Endothelial cell (in vitro differentiated cells): Measurements from ENCODE around the gene IGFBP6. TPM values are rescaled to one million over a fixed set of nuclear protein-coding genes. Genes with fewer than 3 reads are reported as not detected.

Experiments used
- DNase-seq: peaks from one replicate; pipeline ENCODE4 v3.0.0; 2021; ENCODE audit warnings: low spot score
- H3K27ac Mint-ChIP-seq: one replicate; pipeline ENCODE4 v1.8.0; 2021; ENCODE audit warnings: mixed read lengths, inconsistent platforms; ENCODE audit not compliant: unreplicated experiment
- H3K27me3 Mint-ChIP-seq: one replicate; pipeline ENCODE4 v1.8.0; 2021; ENCODE audit warnings: mild to moderate bottlenecking, moderate library complexity, mixed read lengths, inconsistent platforms; ENCODE audit not compliant: unreplicated experiment
- H3K36me3 Mint-ChIP-seq: one replicate; pipeline ENCODE4 v1.8.0; 2021; ENCODE audit warnings: mild to moderate bottlenecking, low read depth, mixed read lengths, inconsistent platforms; ENCODE audit not compliant: unreplicated experiment
- H3K4me1 Mint-ChIP-seq: one replicate; pipeline ENCODE4 v1.8.0; 2021; ENCODE audit warnings: mild to moderate bottlenecking, mixed read lengths, inconsistent platforms; ENCODE audit not compliant: unreplicated experiment
- H3K4me3 Mint-ChIP-seq: one replicate; pipeline ENCODE4 v1.8.0; 2021; ENCODE audit warnings: mild to moderate bottlenecking, mixed read lengths, inconsistent platforms; ENCODE audit not compliant: unreplicated experiment
- H3K9me3 Mint-ChIP-seq: one replicate; pipeline ENCODE4 v1.8.0; 2021; ENCODE audit warnings: mixed read lengths, inconsistent platforms; ENCODE audit not compliant: unreplicated experiment
- CTCF ChIP-seq: fragments of 200-600 bp; sonication (generic); IDR thresholded peaks from one replicate; pipeline ENCODE4 v1.5.0; 2021; ENCODE audit warnings: antibody characterized with exemption; ENCODE audit not compliant: unreplicated experiment
- microRNA-seq: library from miRNA; unstranded; fragments of <30 nt; microRNA quantifications from one replicate; pipeline ENCODE4, GENCODE V29; 2020; ENCODE audit not compliant: unreplicated experiment
- total RNA-seq: library from RNA; stranded (reverse); fragmentation: NEBNext Ultra II Directional; extraction: Animal tissue kit (Norgen Biotek cat#: 25700); gene quantifications from one replicate; pipeline ENCODE4 v1.2.1, GENCODE V29; 2021; ENCODE audit not compliant: unreplicated experiment

The IGFBP6 gene
- total RNA-seq, 1 donor from 2014 or later, result 21.1 TPM

DNA sequence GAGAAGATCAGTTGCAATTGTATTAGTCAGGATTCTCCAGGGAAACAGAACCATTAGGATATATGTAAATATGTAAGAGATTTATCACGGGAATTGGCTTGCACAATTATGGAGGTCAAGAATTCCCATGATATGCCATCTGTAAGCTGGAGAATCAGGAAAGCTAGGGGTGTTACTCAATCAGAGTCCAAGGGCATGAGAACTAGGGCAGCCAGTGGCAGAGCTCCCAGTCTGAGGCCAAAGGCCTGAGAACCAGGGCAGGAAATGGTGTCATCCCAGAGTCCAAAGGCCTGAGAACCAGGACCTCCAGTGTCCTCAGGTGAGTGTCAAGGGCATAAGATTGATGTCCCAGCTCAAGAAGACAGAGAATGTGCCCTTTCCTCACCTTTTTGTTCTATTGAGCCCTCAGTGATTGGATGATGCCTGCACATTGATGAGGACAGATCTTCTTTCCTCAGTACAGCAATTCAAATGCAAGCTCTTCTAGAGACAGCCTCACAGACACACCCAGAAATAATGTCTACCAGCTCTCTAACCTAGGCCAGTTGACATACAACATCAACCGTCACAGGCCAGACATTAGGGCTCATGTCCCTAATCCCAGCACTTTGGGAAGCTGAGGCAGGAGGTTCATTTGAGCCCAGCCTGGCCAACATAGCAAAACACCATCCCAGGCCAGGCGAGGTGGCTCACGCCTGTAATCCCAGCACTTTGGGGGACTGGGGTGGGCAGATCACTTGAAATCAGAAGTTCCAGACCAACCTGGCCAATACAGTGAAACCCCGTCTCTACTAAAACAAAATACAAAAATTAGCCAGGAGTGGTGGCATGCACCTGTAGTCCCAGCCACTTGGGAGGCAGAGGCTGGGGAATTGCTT, 48.2 kb downstream of the IGFBP6 start:
- H3K27me3 Mint-ChIP-seq, result peaks cover 2% of the 10 kb centered on the region
- TF ChIP-seq CTCF, result no peak
- H3K4me3 Mint-ChIP-seq, result no peak overlapping the region
- no peak overlapping the region for H3K27ac Mint-ChIP-seq
- H3K36me3 Mint-ChIP-seq, result no peaks in the 10 kb centered on the region
- no peak for DNase-seq
- H3K4me1 Mint-ChIP-seq, result peaks cover 3% of the 10 kb centered on the region
- H3K9me3 Mint-ChIP-seq, result no peaks in the 10 kb centered on the region

GRCh38 chr12:53147181-53147580, 49.7 kb downstream of the IGFBP6 start:
- TF ChIP-seq CTCF, result no peak
- Mint-ChIP-seq H3K27me3 (peaks cover 4% of the 10 kb centered on the region), H3K4me1 (peaks cover 3% of the 10 kb centered on the region), H3K4me3 (no peak overlapping the region), H3K9me3 (no peaks in the 10 kb centered on the region), H3K27ac (no peak overlapping the region), H3K36me3 (no peaks in the 10 kb centered on the region)
- no peak for DNase-seq

- no peak overlapping the region for H3K27ac Mint-ChIP-seq
- peaks cover 4% of the 10 kb centered on the region for H3K27me3 Mint-ChIP-seq
- H3K36me3 Mint-ChIP-seq, result no peaks in the 10 kb centered on the region
- no peak for TF ChIP-seq CTCF
- H3K4me3 Mint-ChIP-seq, result no peak overlapping the region
- H3K4me1 Mint-ChIP-seq, result peaks cover 3% of the 10 kb centered on the region
- DNase-seq, result no peak
- H3K9me3 Mint-ChIP-seq, result no peaks in the 10 kb centered on the region
Measured at GRCh38 chr12:53147653-53148052, 50.2 kb downstream of the IGFBP6 start.

- Mint-ChIP-seq H3K27me3 (peaks cover 7% of the 10 kb centered on the region), H3K4me1 (no peaks in the 10 kb centered on the region), H3K27ac (no peak overlapping the region), H3K9me3 (no peaks in the 10 kb centered on the region), H3K36me3 (no peaks in the 10 kb centered on the region), H3K4me3 (no peak overlapping the region)
- no peak for TF ChIP-seq CTCF
- no peak for DNase-seq
Measured at GRCh38 chr12:53151039-53151438, 53.6 kb downstream of the IGFBP6 start.

Small RNAs within 50 kb of the gene (microRNA-seq; reads per million reads assigned to microRNA genes)
- gene MIR6757, result 3.1 reads per million, percentile 39 among the genes with 10 or more reads in this experiment

Other genes starting within 250 kb of the IGFBP6 start
- gene KRT78, start 248.7 kb upstream of the IGFBP6 start, total RNA-seq, result not detected
- gene KRT8, start 192.6 kb upstream of the IGFBP6 start, total RNA-seq, result 194 TPM
- 195 TPM for gene KRT18, start 148.5 kb upstream of the IGFBP6 start, total RNA-seq
- gene EIF4B, start 91.2 kb upstream of the IGFBP6 start, total RNA-seq, result 629 TPM
- 112 TPM for gene TNS2, start 47.6 kb upstream of the IGFBP6 start, total RNA-seq
- 10.5 TPM for gene SPRYD3, start 18.3 kb upstream of the IGFBP6 start, total RNA-seq
- gene SOAT2, start 5.8 kb downstream of the IGFBP6 start, total RNA-seq, result not detected
- 47.6 TPM for gene ZNF740, start 83.1 kb downstream of the IGFBP6 start, total RNA-seq
- gene CSAD, start 83.3 kb downstream of the IGFBP6 start, total RNA-seq, result 23.8 TPM
- gene ITGB7, start 109.6 kb downstream of the IGFBP6 start, total RNA-seq, result 0.56 TPM
- gene RARG, start 134.5 kb downstream of the IGFBP6 start, total RNA-seq, result 7.9 TPM
- 11.8 TPM for gene ESPL1, start 170.6 kb downstream of the IGFBP6 start, total RNA-seq
- gene PFDN5, start 197.9 kb downstream of the IGFBP6 start, total RNA-seq, result 444 TPM
- gene MYG1, start 202.0 kb downstream of the IGFBP6 start, total RNA-seq, result 55.3 TPM
- gene AAAS, start 223.9 kb downstream of the IGFBP6 start, total RNA-seq, result 56.2 TPM
- gene SP7, start 238.7 kb downstream of the IGFBP6 start, total RNA-seq, result 3.6 TPM